Uterus (tissue), 2 donors: Measurements from ENCODE around the gene LPAR1.

ENCODE experiments used
- CTCF ChIP-seq, 4 experiments: fragments of 200-600 bp in 2 of 4; fragments of 450-650 bp in 2 of 4; sonication (generic) in 2 of 4; IDR thresholded peaks; one replicate each; pipeline ENCODE4 v1.5.1; 2016 to 2019; ENCODE audit warnings: antibody characterized with exemption in 4 of 4, mild to moderate bottlenecking in 2 of 4, moderate library complexity in 1 of 4
- POLR2A ChIP-seq, 2 donors: fragments of 450-650 bp; IDR thresholded peaks; one replicate each; pipeline ENCODE4 v1.6.1; 2016; ENCODE audit warnings: antibody characterized with exemption in 2 of 2, mild to moderate bottlenecking in 1 of 2, moderate library complexity in 1 of 2

GRCh38 chr9:110990481-110990880, 47.8 kb downstream of the LPAR1 start:
- TF ChIP-seq POLR2A (IDR thresholded peaks at IDR 0.05), result no peak
- TF ChIP-seq CTCF (IDR thresholded peaks at IDR 0.05), result no peak
